Esophagus muscularis mucosa (tissue), 4 donors: ENCODE measurements around the gene POMC.

Experiments used
- CTCF ChIP-seq, 3 experiments: fragments of 200-600 bp in 2 of 3; fragments of 450-650 bp in 1 of 3; sonication (generic) in 2 of 3; IDR thresholded peaks; one replicate each; pipeline ENCODE4 v1.5.1; 2017 to 2019; ENCODE audit warnings: antibody characterized with exemption in 3 of 3, mild to moderate bottlenecking in 2 of 3, moderate library complexity in 1 of 3
- EP300 ChIP-seq: sonication (generic); formaldehyde crosslinking; IDR thresholded peaks from one replicate; pipeline ENCODE4 v1.6.1; 2017; ENCODE audit warnings: antibody characterized with exemption
- POLR2AphosphoS5 ChIP-seq, 2 donors: sonication (generic); formaldehyde crosslinking; IDR thresholded peaks; one replicate each; pipeline ENCODE4 v1.6.1; 2017; ENCODE audit warnings: antibody characterized with exemption in 2 of 2

DNA sequence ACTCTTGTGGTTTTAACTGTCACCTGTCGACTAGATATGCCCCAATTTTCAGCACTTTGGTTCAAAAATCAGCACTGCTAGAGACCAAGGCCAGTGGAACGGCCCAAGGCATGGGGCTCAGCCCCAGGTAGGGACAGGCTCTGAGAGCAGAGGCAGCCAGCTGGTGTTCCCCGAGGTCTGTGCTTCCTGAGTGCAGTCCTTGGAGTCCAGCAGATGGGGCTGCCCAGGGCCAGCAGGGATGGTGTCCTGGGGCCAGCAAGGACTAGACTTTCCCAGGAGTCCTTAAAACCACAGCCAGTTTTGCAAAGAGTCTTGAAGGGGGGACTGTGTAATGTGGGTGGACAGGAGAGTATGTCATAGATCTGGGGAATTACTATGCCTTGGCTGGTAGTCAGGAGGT, 56.3 kb downstream of the POMC start:
- no peak for TF ChIP-seq CTCF (IDR thresholded peaks at IDR 0.05)
- TF ChIP-seq POLR2AphosphoS5 (IDR thresholded peaks at IDR 0.05) = no peak
- TF ChIP-seq EP300 = no peak
